ENCODE measurements around the gene AXL.
"Not testable (repeated sequence)": the region's sequence is repeated elsewhere in the genome, so short reads cannot be mapped to it uniquely, and the experiment has no call there.

Gene AXL

GRCh38 chr19:41278478-41278877, 59.5 kb downstream of the AXL start:
- no peak for DNase-seq

GRCh38 chr19:41288673-41289530, 69.9 kb downstream of the AXL start:
- DNase-seq, result no peak

GRCh38 chr19:41289814-41290213, 70.8 kb downstream of the AXL start:
- DNase-seq, result not testable (repeated sequence)

GRCh38 chr19:41294393-41294792, 75.4 kb downstream of the AXL start:
- no peak for DNase-seq

- DNase-seq, result no peak
Observed at GRCh38 chr19:41295499-41295898, 76.5 kb downstream of the AXL start.

GRCh38 chr19:41296433-41296871, 77.4 kb downstream of the AXL start:
- no peak for DNase-seq

- no peak for DNase-seq
Observed at GRCh38 chr19:41297628-41298347, 78.8 kb downstream of the AXL start.

GRCh38 chr19:41298348-41298964, 79.4 kb downstream of the AXL start:
- DNase-seq, result no peak

- DNase-seq, result no peak
Observed at GRCh38 chr19:41299046-41299754, 80.2 kb downstream of the AXL start.

DNA sequence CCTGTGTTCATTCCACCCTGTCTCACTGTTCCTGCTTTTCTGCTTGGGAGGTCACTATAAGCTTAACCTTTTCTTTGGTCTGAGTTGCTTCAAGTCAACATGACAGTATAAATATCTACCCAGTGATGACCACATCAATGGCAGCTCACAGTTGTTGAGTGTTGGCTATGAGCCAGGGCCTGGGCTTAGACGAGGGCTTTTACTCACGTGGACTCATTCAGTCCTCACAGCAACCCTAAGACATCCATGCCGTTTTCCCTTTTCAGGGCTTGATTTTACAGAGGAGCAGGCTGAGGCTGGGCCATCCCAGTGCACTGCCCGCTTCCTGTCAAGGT, 80.7 kb downstream of the AXL start:
- DNase-seq, result no peak

DNA sequence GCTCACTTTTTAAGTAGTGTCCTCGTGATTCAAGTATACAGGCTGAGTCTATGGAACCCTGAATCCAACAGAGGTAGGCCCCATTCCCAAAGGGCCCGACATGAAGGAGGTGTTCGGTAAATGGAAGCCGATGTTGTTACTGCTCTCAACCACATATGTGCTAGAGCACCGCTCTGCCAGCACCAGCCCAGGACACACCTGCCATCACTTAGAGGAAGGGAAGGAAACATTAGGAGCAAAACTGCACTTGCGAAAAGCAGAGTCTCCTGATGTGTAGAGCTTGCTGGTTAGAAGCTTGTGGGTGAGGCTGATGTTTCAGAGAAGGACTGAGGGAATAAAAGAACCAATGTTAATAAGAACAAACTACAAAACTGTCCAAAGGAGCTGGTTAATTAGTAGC, 81.5 kb downstream of the AXL start:
- DNase-seq, result no peak

- DNase-seq, result peak; percentile 91
Observed at GRCh38 chr19:41302624-41303351, 83.8 kb downstream of the AXL start.

DNA sequence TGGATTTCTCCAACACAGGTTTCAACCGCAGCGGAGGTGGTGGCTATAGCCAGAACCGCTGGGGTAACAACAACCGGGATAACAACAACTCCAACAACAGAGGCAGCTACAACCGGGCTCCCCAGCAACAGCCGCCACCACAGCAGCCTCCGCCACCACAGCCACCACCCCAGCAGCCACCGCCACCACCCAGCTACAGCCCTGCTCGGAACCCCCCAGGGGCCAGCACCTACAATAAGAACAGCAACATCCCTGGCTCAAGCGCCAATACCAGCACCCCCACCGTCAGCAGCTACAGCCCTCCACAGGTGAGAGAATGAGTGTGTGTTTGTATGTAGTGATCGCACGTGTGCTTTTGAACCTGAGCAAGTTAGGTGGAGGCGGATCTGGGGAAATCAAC, 84.9 kb downstream of the AXL start:
- no peak for DNase-seq

GRCh38 chr19:41304706-41305483, 85.9 kb downstream of the AXL start:
- no peak for DNase-seq

GRCh38 chr19:41305927-41306793, 87.1 kb downstream of the AXL start:
- no peak for DNase-seq

DNA sequence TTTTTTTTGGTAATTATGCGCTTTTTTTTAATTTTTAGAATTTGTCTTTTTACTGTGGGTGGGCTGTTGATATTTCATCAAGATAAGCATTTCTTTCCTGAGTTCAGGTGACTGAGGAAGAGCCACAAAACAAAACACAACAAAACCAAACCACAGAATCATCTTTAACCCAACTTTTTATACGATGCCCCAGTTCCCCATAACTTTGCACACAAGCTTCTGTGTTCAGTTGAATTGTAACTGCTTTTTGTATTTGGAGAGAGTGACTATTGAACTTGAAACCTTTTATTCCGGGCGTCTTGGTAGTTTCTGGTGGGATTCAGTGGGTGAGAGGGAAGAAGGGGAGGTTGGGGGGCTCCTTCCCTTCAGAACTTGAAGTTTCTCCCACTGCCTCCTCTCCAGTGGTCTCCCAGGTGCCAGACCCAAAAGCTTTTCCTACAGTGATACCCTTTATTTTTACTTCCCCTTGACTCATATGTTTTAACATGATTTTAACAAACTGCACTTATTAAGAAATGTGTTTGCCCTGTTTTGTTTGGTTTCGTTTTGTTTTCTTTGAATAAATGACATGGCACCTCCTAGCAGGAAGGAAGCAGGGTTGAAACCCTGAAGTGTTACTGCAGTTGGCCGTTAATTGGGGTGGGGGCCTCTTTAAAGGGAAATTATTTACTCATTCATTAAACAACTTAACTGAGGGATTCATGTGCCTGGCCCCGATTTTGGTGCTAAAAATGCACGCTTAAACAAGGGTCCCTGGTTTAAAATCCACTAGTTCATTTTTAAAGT, 88.3 kb downstream of the AXL start:
- no peak for DNase-seq

- no peak for DNase-seq
Observed at GRCh38 chr19:41307954-41308449, 89.0 kb downstream of the AXL start.

DNA sequence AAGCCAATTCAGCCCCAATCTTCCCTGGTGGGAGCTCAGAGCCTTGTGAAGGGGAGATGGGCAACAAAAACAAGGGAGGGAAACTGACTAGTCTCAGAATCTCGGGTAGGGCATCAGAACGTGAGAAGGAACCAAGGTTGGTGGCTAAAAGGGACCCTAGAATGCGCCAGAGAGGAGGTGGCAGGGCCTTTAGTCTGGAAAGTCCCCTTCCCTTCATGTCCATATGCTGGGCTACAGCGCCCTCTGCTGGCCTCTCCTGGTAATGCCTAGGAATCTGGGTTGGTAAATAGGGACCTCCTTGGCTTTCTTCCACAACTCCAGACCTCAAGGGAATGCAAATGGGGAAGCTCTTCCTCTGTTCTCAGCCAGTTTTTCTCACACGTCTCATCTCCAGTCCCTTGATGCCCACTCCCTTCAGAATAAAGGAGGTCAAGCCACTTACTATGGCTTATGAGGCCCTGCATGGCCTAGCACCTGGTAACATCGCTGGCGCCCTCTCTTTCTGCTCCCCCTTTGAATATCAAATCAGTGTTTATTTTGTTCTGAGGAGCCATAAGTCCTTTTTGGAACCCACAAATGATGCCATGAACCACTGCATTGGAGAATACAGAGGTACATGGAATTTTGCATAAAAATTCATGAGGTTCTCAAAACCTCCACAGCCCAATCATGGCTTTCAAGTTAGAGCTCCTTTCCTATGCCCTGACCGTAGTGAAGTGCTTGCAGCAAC, 89.6 kb downstream of the AXL start:
- peak; percentile 100 for DNase-seq
